Brain microvascular endothelial cell (primary cell): Measurements from ENCODE around the gene SH2D4B.

Source experiments
- DNase-seq: peaks from one replicate; pipeline ENCODE4 v3.0.0-alpha.2; 2020
- H3K27ac ChIP-seq: fragments of 250-450 bp; sonication (Bioruptor Pico); 2 replicates; pipeline ENCODE4 v1.5.1; 2020; ENCODE audit warnings: mild to moderate bottlenecking, moderate library complexity
- H3K27me3 ChIP-seq: fragments of 250-450 bp; sonication (Bioruptor Pico); replicated peaks from 2 replicates; pipeline ENCODE4 v1.5.1; 2020; ENCODE audit warnings: mild to moderate bottlenecking
- H3K36me3 ChIP-seq: fragments of 250-450 bp; sonication (Bioruptor Pico); replicated peaks from 2 replicates; pipeline ENCODE4 v1.5.1; 2020; ENCODE audit warnings: mild to moderate bottlenecking
- H3K4me3 ChIP-seq: 2 replicates; pipeline ENCODE4 v1.5.1; 2011; ENCODE audit warnings: low read depth, mild to moderate bottlenecking, control low read depth, low read length, moderate library complexity
- in situ Hi-C: cut with HindIII; loops from 2 replicates; pipeline ENCODE4 v1.10.0; 2017; ENCODE audit warnings: low sequenced_read_pairs, low pct_ligation_motif_present
- TF ChIP-seq, protein P1 (sequence below): IDR thresholded peaks from 2 replicates; pipeline ENCODE4 v1.5.1; 2011; ENCODE audit warnings: low read depth, mild to moderate bottlenecking, moderate library complexity, low read length, control low read depth, inconsistent platforms; ENCODE audit errors: missing control alignments

The SH2D4B gene

DNA sequence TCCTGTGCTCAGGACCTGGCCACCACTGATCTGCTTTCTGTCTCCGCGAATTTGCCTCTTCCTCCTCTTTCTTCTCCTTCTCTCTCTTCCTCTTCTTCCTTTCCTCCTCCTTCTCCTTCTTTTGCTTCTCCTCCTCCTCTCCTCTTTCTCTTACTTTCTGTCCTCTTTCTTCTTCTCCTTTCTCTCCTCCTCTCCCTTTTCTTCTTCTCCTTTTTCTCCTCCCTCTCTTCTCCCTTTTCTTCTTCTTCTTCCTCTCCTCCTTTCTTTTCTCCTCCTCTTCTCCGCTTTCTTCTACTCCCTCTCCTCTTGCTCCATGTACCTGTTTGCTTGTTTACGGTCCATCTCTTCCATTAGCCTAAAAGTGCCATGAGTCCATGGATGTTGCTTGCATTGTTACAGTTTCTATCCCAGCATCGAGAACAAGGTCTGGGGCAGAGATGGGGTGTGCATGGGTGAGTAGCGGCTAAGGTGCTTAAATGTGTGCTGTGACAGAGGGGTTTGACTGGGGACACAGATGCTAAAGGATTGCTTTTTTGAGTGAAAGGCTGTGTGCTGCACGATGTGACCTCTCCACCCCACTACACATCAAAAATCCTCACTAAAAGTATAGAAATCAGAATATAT lies 7.7 kb downstream of the SH2D4B start:
- in situ Hi-C loops = no loop called here
- Histone ChIP-seq H3K27me3 (no peaks in the 10 kb centered on the region), H3K36me3 (no peaks in the 10 kb centered on the region), H3K27ac (no peak overlapping the region), H3K4me3 (no peak overlapping the region)
- TF ChIP-seq, protein P1, sequence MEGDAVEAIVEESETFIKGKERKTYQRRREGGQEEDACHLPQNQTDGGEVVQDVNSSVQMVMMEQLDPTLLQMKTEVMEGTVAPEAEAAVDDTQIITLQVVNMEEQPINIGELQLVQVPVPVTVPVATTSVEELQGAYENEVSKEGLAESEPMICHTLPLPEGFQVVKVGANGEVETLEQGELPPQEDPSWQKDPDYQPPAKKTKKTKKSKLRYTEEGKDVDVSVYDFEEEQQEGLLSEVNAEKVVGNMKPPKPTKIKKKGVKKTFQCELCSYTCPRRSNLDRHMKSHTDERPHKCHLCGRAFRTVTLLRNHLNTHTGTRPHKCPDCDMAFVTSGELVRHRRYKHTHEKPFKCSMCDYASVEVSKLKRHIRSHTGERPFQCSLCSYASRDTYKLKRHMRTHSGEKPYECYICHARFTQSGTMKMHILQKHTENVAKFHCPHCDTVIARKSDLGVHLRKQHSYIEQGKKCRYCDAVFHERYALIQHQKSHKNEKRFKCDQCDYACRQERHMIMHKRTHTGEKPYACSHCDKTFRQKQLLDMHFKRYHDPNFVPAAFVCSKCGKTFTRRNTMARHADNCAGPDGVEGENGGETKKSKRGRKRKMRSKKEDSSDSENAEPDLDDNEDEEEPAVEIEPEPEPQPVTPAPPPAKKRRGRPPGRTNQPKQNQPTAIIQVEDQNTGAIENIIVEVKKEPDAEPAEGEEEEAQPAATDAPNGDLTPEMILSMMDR = no peak
- DNase-seq = no peak

DNA sequence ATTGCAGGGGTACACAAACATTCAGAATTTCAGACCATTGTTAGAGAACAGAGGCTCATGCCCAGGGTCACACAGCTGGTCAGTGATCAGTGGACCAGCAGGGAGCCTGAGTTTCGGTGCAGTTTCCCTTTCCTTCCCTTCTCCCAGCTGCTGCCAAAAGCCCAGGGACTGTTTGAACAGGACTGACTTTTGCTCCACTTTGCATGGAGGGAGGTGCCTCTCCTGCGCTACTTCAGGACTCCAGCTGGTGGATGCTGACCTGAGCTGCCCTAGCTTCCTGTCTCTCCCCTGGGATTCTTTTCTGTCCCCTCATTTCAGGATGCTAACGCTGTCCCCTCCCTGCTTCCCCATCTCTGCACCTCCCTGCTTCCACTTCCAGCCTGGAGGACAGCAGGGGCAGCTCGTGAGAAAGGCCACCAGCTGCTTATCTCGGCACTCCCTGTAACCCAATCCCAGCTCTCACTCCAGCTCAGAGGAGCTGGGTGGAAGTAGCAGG lies 14.5 kb downstream of the SH2D4B start:
- Histone ChIP-seq H3K27me3 (no peaks in the 10 kb centered on the region), H3K36me3 (no peaks in the 10 kb centered on the region), H3K27ac (no peak overlapping the region), H3K4me3 (no peak overlapping the region)
- in situ Hi-C loops = no loop called here
- DNase-seq = no peak
- TF ChIP-seq, protein P1 = no peak

DNA sequence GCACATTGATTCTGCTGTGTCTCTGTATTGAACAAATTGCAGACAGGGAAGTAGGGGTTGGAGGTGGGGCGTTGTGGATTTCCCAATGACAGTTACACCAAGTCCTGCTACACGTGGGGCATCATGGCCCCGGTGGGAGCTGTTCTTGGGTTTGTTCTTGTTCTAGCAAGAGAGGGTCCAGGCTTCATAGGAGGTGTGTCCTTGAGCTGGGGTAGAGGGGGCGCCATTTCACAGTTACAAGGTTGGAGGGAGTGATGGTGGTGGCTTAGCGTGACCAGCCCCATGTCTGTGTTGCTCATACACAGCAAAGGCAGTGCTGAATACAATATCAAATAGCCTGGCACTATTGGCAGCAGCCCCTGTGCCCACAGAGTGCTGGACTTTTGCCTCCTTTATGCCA lies 15.7 kb downstream of the SH2D4B start:
- H3K36me3 ChIP-seq = no peaks in the 10 kb centered on the region
- DNase-seq = no peak
- no peaks in the 10 kb centered on the region for H3K27me3 ChIP-seq
- no peak overlapping the region for H3K4me3 ChIP-seq
- TF ChIP-seq, protein P1 = no peak
- in situ Hi-C loops = no loop called here
- no peak overlapping the region for H3K27ac ChIP-seq

DNA sequence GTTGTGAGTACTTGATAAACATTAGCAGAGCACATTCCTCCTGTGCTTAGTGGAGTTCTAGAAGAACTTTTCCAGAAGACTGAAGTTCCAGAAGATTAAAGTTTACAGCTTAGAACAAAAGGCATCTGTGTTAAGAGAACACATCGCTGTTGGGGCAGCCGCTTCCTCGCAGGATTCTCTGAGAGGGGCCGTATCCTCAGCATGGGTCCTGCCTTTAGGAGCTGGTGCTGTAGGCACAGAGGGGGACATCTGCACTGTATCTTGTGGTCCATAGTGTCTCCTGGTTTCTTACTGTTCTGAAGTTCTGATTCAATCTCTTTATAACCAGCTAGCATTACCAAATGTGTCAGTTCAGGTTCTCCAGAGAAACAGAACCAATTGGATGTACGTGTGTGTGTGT lies 16.3 kb downstream of the SH2D4B start:
- DNase-seq = no peak
- Histone ChIP-seq H3K27me3 (no peaks in the 10 kb centered on the region), H3K27ac (no peak overlapping the region), H3K36me3 (no peaks in the 10 kb centered on the region), H3K4me3 (no peak overlapping the region)
- in situ Hi-C loops = no loop called here
- TF ChIP-seq, protein P1 = no peak

DNA sequence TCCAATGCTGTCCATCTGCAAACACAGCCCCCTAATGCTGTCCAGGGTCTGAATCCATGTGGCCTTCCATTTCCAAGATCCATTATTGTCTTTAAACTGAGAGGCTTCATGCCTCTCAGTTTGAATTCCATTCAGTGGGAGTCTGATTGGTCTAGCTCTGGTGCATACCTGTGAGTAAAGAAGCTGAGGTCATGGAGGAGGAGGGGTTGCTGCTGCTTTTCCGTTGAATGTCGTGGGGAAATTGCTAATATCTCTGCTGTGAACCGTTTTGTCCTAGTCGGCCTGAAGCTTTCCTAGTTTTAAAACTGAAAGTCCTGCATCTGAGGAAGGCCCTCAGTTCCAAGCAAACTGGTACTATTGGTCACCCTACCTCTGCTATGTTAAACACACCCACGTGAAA lies 17.7 kb downstream of the SH2D4B start:
- DNase-seq = no peak
- Histone ChIP-seq H3K4me3 (no peak overlapping the region), H3K36me3 (no peaks in the 10 kb centered on the region), H3K27me3 (no peaks in the 10 kb centered on the region), H3K27ac (no peak overlapping the region)
- in situ Hi-C loops = no loop called here
- TF ChIP-seq, protein P1 = no peak

DNA sequence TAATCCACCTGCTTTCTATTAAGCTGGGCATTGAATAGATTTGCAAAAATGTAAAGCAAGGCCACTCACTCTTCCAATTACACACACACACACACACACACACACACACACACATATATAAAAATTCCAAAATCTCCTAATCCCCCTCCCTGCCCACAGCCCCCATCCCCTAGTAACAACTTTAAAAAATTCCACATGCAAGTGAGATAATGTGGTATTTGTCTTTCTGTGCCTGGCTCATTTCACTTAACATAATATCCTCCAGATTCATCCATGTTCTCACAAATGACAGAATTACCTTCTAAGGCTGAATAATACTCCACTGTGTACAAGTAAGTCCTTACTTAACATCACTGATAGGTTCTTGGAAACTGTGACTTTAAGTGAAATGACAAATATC lies 24.2 kb downstream of the SH2D4B start:
- TF ChIP-seq, protein P1 = no peak
- Histone ChIP-seq H3K4me3 (no peak overlapping the region), H3K27me3 (no peaks in the 10 kb centered on the region), H3K27ac (no peak overlapping the region), H3K36me3 (no peaks in the 10 kb centered on the region)
- in situ Hi-C loops = no loop called here
- DNase-seq = no peak
